ENCODE results near the gene HPS1.

DNA sequence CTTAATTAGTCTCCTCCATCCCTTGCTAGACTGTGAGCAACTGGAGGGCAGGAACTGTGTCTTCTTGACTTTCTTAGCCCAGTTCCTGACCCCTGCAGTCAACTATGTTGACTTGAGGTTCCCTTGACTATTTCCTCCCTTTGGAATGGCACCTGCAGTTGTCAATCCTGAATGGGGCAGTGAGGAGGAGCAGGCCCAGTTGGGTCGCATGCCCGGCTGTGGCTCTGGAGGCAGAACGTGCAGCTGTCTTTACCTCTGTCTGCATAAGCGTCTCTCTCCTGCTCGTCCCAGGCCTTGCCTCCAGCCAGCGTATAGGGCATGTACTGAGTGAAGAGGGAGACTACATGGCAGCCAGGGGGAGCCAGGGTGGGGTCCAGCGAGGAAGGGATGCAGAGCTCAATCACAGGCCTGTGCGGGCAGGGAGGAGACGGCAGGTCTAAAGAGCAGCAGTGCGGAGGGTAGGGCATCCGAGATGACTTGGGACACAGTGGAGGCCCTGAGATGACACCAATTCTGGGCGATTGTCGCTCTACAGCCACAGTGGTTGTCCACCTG, 58.6 kb downstream of the HPS1 start:
- TF ChIP-seq CTCF (IDR thresholded peaks at IDR 0.05) (peak; percentile 8), EZH2phosphoT487 (IDR thresholded peaks at IDR 0.05) (no peak)

All from neural progenitor cell (in vitro differentiated cells).